GM12801 (cell line): ENCODE measurements around the gene ODC1.

Source experiments
- CTCF ChIP-seq: IDR thresholded peaks from one replicate; pipeline ENCODE4 v1.5.1; 2011; ENCODE audit warnings: control low read depth; ENCODE audit not compliant: insufficient read length; ENCODE audit errors: extremely low read depth

The ODC1 gene

DNA sequence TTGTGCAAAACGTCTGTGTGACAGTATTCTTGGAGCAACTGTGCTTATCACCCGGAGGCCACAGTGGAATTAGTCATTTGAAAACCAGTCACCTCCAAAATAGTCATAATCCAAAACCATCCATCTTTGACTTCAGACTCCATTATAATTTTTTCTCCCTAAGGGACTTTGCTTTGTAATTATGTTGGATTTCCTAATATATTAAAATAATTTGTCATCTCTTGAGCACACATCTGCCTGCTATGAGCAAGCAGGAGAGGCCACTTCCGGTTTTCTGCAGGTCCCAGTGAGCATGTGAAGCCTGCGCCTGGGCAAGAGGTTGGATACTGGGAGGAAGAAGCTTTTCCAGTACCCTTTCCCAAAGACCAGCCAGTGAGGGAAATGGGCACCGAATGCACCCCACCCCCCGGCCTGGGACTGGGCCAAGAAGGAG, 57.7 kb downstream of the ODC1 start:
- TF ChIP-seq CTCF: no peak
